DND-41 (cell line): Measurements from ENCODE around the gene PREP.

Source experiments
- EZH2 ChIP-seq: IDR thresholded peaks from 3 replicates; pipeline ENCODE4 v1.6.1; 2012; ENCODE audit warnings: borderline replicate concordance, low read depth, mild to moderate bottlenecking, moderate library complexity, low read length, inconsistent platforms; ENCODE audit not compliant: severe bottlenecking
- TF ChIP-seq, protein P1 (sequence below): IDR thresholded peaks from 2 replicates; pipeline ENCODE4 v1.5.1; 2012; ENCODE audit warnings: borderline replicate concordance, low read length, moderate library complexity, mild to moderate bottlenecking; ENCODE audit not compliant: poor library complexity, severe bottlenecking; ENCODE audit errors: extremely low read depth

DNA sequence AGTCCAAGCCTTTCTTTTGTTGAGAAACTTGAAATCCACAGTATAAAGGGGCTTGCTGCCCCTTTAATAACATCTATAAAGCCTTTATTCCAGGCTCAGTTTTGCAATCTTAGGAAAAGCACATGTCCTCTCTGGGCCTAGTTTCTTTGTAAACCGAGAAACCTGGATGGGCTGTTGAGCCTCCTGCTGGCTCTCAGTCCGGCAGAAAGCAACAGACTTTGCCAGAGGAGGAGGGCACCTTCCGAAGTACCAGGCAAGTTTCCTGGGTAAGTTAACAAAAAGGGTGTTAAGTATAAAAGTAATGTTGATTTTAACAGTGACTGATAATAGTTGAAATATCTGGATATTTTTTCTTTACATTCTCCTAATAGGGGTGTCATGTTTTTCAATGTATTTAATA, 124.1 kb downstream of the PREP start:
- no peak for TF ChIP-seq EZH2
- TF ChIP-seq, protein P1, sequence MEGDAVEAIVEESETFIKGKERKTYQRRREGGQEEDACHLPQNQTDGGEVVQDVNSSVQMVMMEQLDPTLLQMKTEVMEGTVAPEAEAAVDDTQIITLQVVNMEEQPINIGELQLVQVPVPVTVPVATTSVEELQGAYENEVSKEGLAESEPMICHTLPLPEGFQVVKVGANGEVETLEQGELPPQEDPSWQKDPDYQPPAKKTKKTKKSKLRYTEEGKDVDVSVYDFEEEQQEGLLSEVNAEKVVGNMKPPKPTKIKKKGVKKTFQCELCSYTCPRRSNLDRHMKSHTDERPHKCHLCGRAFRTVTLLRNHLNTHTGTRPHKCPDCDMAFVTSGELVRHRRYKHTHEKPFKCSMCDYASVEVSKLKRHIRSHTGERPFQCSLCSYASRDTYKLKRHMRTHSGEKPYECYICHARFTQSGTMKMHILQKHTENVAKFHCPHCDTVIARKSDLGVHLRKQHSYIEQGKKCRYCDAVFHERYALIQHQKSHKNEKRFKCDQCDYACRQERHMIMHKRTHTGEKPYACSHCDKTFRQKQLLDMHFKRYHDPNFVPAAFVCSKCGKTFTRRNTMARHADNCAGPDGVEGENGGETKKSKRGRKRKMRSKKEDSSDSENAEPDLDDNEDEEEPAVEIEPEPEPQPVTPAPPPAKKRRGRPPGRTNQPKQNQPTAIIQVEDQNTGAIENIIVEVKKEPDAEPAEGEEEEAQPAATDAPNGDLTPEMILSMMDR: no peak
